DOHH2 (cell line): Measurements from ENCODE around the gene PTPA.

Source experiments
- H3F3A ChIP-seq: fragments of 200-600 bp; sonication (generic), shearing (Covaris generic); 2 replicates; pipeline ENCODE4 v1.6.0; 2016; ENCODE audit warnings: antibody characterized with exemption, mild to moderate bottlenecking; ENCODE audit not compliant: control insufficient read depth, insufficient read depth
- H3K27ac ChIP-seq: fragments of 200-600 bp; sonication (generic); 2 replicates; pipeline ENCODE4 v1.5.1; 2014; ENCODE audit warnings: low read depth, mild to moderate bottlenecking, low read length, moderate library complexity
- H3K27me3 ChIP-seq: fragments of 200-600 bp; sonication (generic); 2 replicates; pipeline ENCODE4 v1.6.1; 2014; ENCODE audit warnings: mild to moderate bottlenecking, low read length, mixed read lengths; ENCODE audit not compliant: control insufficient read depth
- H3K36me3 ChIP-seq: fragments of 200-600 bp; sonication (generic); 2 replicates; pipeline ENCODE4 v1.6.1; 2014; ENCODE audit warnings: mild to moderate bottlenecking, low read length, moderate library complexity, mixed read lengths; ENCODE audit not compliant: control insufficient read depth
- H3K4me1 ChIP-seq: fragments of 200-600 bp; sonication (generic); 2 replicates; pipeline ENCODE4 v1.6.1; 2014; ENCODE audit warnings: mild to moderate bottlenecking, low read length, mixed read lengths; ENCODE audit not compliant: control insufficient read depth
- H3K4me2 ChIP-seq: fragments of 200-600 bp; sonication (generic); 2 replicates; pipeline ENCODE4 v1.6.0; 2014; ENCODE audit warnings: mild to moderate bottlenecking, low read length, moderate library complexity
- H3K4me3 ChIP-seq: fragments of 200-600 bp; sonication (generic); 2 replicates; pipeline ENCODE4 v1.5.1; 2014; ENCODE audit warnings: mild to moderate bottlenecking, low read length, mixed read lengths
- H3K79me2 ChIP-seq: fragments of 200-600 bp; sonication (generic); 2 replicates; pipeline ENCODE4 v1.6.1; 2014; ENCODE audit warnings: mild to moderate bottlenecking, low read length, mixed read lengths; ENCODE audit not compliant: control insufficient read depth
- H3K9me2 ChIP-seq: fragments of 200-600 bp; sonication (generic); replicated peaks from 2 replicates; pipeline ENCODE4 v1.6.1; 2014; ENCODE audit warnings: mild to moderate bottlenecking, low read length, mixed read lengths; ENCODE audit not compliant: control insufficient read depth
- H3K9me3 ChIP-seq: fragments of 200-600 bp; sonication (generic); 2 replicates; pipeline ENCODE4 v1.6.1; 2014; ENCODE audit warnings: antibody characterized with exemption, low read length, mixed read lengths; ENCODE audit not compliant: control insufficient read depth, insufficient read depth
- H4K20me1 ChIP-seq: fragments of 200-600 bp; sonication (generic); 2 replicates; pipeline ENCODE4 v1.6.0; 2014; ENCODE audit warnings: low read depth, mild to moderate bottlenecking, antibody characterized with exemption, low read length, moderate library complexity; ENCODE audit not compliant: control insufficient read depth, insufficient read depth
- CTCF ChIP-seq: fragments of 200-600 bp; sonication (generic); IDR thresholded peaks from one replicate; pipeline ENCODE4 v1.5.1; 2014; ENCODE audit warnings: antibody characterized with exemption, mild to moderate bottlenecking, low read depth, low read length; ENCODE audit not compliant: poor library complexity, severe bottlenecking
- EZH2phosphoT487 ChIP-seq: fragments of 200-600 bp; sonication (generic); IDR thresholded peaks from 2 replicates; pipeline ENCODE4 v1.6.1; 2017; ENCODE audit warnings: borderline replicate concordance, mild to moderate bottlenecking, antibody characterized with exemption, low read length, moderate library complexity, mixed read lengths

Gene PTPA

GRCh38 chr9:129154866-129155477, 43.8 kb downstream of the PTPA start:
- Histone ChIP-seq H3K9me3 (no peaks in the 10 kb centered on the region), H4K20me1 (no peaks in the 10 kb centered on the region), H3K27me3 (no peaks in the 10 kb centered on the region), H3K79me2 (no peaks in the 10 kb centered on the region), H3K4me3 (no peak overlapping the region), H3K4me2 (no peak overlapping the region), H3K27ac (no peak overlapping the region), H3K9me2 (no peaks in the 10 kb centered on the region), H3F3A (no peaks in the 10 kb centered on the region), H3K4me1 (no peaks in the 10 kb centered on the region), H3K36me3 (no peaks in the 10 kb centered on the region)
- TF ChIP-seq CTCF (no peak), EZH2phosphoT487 (no peak)

- Histone ChIP-seq H3K27ac (no peak overlapping the region), H3K79me2 (no peaks in the 10 kb centered on the region), H3K4me1 (no peaks in the 10 kb centered on the region), H3K36me3 (no peaks in the 10 kb centered on the region), H3K27me3 (no peaks in the 10 kb centered on the region), H3K9me2 (no peaks in the 10 kb centered on the region), H3K9me3 (no peaks in the 10 kb centered on the region), H4K20me1 (no peaks in the 10 kb centered on the region), H3K4me3 (no peak overlapping the region), H3F3A (no peaks in the 10 kb centered on the region), H3K4me2 (no peak overlapping the region)
- TF ChIP-seq CTCF (no peak), EZH2phosphoT487 (no peak)
Observed at GRCh38 chr9:129156163-129156562, 44.9 kb downstream of the PTPA start.

GRCh38 chr9:129160712-129161533, 49.7 kb downstream of the PTPA start:
- TF ChIP-seq EZH2phosphoT487 (no peak), CTCF (no peak)
- Histone ChIP-seq H3K4me2 (no peak overlapping the region), H3K4me1 (no peaks in the 10 kb centered on the region), H3K9me3 (no peaks in the 10 kb centered on the region), H3K27ac (no peak overlapping the region), H3K9me2 (no peaks in the 10 kb centered on the region), H3K27me3 (no peaks in the 10 kb centered on the region), H3K36me3 (no peaks in the 10 kb centered on the region), H3K4me3 (no peak overlapping the region), H4K20me1 (no peaks in the 10 kb centered on the region), H3F3A (no peaks in the 10 kb centered on the region), H3K79me2 (no peaks in the 10 kb centered on the region)
